ENCODE measurements around the gene ATP5F1C.

DNA sequence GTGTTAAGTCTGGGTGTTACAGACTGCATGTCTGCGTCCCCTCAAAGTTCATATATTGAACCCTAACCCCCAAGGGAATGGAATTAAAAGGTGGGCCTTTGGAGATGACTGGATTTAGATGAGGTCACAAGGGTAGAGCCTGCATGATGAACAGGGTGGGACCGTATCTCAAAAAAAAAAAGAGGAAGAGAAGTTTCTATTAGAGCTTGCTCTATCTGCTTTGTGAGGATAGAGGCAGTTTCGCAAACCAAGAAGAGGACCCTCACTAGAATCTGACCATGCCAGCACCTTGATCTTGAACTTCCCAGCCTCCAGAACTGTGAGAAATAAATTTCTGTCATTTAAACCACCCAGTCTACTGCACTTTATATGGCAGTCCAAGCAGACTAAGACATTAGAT, 1.5 kb upstream of the ATP5F1C start:
- TF ChIP-seq, protein P1, sequence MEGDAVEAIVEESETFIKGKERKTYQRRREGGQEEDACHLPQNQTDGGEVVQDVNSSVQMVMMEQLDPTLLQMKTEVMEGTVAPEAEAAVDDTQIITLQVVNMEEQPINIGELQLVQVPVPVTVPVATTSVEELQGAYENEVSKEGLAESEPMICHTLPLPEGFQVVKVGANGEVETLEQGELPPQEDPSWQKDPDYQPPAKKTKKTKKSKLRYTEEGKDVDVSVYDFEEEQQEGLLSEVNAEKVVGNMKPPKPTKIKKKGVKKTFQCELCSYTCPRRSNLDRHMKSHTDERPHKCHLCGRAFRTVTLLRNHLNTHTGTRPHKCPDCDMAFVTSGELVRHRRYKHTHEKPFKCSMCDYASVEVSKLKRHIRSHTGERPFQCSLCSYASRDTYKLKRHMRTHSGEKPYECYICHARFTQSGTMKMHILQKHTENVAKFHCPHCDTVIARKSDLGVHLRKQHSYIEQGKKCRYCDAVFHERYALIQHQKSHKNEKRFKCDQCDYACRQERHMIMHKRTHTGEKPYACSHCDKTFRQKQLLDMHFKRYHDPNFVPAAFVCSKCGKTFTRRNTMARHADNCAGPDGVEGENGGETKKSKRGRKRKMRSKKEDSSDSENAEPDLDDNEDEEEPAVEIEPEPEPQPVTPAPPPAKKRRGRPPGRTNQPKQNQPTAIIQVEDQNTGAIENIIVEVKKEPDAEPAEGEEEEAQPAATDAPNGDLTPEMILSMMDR (IDR thresholded peaks at IDR 0.05) = no peak
- TF ChIP-seq POLR2A (IDR thresholded peaks at IDR 0.05) = no peak

Data from body of pancreas (tissue), 4 donors.